Ramos (cell line): ENCODE results near the gene DPRX.
"Not testable (repeated sequence)": the region's sequence is repeated elsewhere in the genome, so short reads cannot be mapped to it uniquely, and the experiment has no call there.

ENCODE experiments used
- in situ Hi-C: fragments of 300-500 bp; cut with MboI; formaldehyde crosslinking; loops from one replicate; pipeline ENCODE4 v1.14.3; 2022; ENCODE audit warnings: low sequenced_read_pairs; ENCODE audit not compliant: unreplicated experiment

The DPRX gene

GRCh38 chr19:53644061-53644816 is 12.4 kb downstream of the DPRX start:
- in situ Hi-C loops = no loop called here

- in situ Hi-C loops = no loop called here
These were observed 14.3 kb downstream of the DPRX start for GRCh38 chr19:53646144-53646543.

GRCh38 chr19:53647350-53647749 is 15.6 kb downstream of the DPRX start:
- in situ Hi-C loops = no loop called here

GRCh38 chr19:53647792-53648191 is 16.0 kb downstream of the DPRX start:
- in situ Hi-C loops = no loop called here

GRCh38 chr19:53649746-53650593 is 18.2 kb downstream of the DPRX start:
- in situ Hi-C loops = no loop called here

- in situ Hi-C loops = no loop called here
These were observed 20.7 kb downstream of the DPRX start for GRCh38 chr19:53652476-53652875.

- in situ Hi-C loops = no loop called here
These were observed 23.4 kb downstream of the DPRX start for GRCh38 chr19:53655042-53655665.

GRCh38 chr19:53657330-53657729 is 25.5 kb downstream of the DPRX start:
- in situ Hi-C loops = no loop called here

- in situ Hi-C loops = no loop called here
These were observed 26.0 kb downstream of the DPRX start for GRCh38 chr19:53657778-53658177.

- in situ Hi-C loops = no loop called here
These were observed 27.5 kb downstream of the DPRX start for GRCh38 chr19:53659292-53659691.

GRCh38 chr19:53660584-53660983 is 28.8 kb downstream of the DPRX start:
- in situ Hi-C loops = no loop called here

GRCh38 chr19:53662209-53662608 is 30.4 kb downstream of the DPRX start:
- in situ Hi-C loops = no loop called here

GRCh38 chr19:53664152-53664551 is 32.4 kb downstream of the DPRX start:
- in situ Hi-C loops = no loop called here

GRCh38 chr19:53664760-53665159 is 33.0 kb downstream of the DPRX start:
- in situ Hi-C loops = no loop called here

- in situ Hi-C loops = not testable (repeated sequence)
These were observed 34.5 kb downstream of the DPRX start for GRCh38 chr19:53666331-53666730.

- in situ Hi-C loops = not testable (repeated sequence)
These were observed 37.0 kb downstream of the DPRX start for GRCh38 chr19:53668804-53669203.

GRCh38 chr19:53670345-53670744 is 38.5 kb downstream of the DPRX start:
- in situ Hi-C loops = no loop called here

- in situ Hi-C loops = no loop called here
These were observed 39.9 kb downstream of the DPRX start for GRCh38 chr19:53671663-53672062.
